ENCODE data around the gene CTDSPL2. TPM values are rescaled to one million over a fixed set of nuclear protein-coding genes. Genes with fewer than 3 reads are reported as not detected.
"Not testable (repeated sequence)": the region's sequence is repeated elsewhere in the genome, so short reads cannot be mapped to it uniquely, and the experiment has no call there.

Gene CTDSPL2
- total RNA-seq, 1 donor from 2014 or later, result 68.4 TPM

- peak; percentile 81 for DNase-seq
These were observed 114.0 kb downstream of the CTDSPL2 start for GRCh38 chr15:44541282-44541958.

- no peak for DNase-seq
These were observed 115.2 kb downstream of the CTDSPL2 start for GRCh38 chr15:44542596-44542995.

GRCh38 chr15:44544745-44545144, 117.3 kb downstream of the CTDSPL2 start:
- DNase-seq, result not testable (repeated sequence)

GRCh38 chr15:44545913-44546802, 118.7 kb downstream of the CTDSPL2 start:
- DNase-seq, result peak; percentile 41

GRCh38 chr15:44549152-44549551, 121.7 kb downstream of the CTDSPL2 start:
- DNase-seq, result not testable (repeated sequence)

- peak; percentile 64 for DNase-seq
These were observed 122.8 kb downstream of the CTDSPL2 start for GRCh38 chr15:44550256-44550655.

GRCh38 chr15:44550734-44551133, 123.3 kb downstream of the CTDSPL2 start:
- DNase-seq, result no peak

GRCh38 chr15:44554934-44555723, 127.7 kb downstream of the CTDSPL2 start:
- DNase-seq, result peak; percentile 55

GRCh38 chr15:44560926-44561325, 133.5 kb downstream of the CTDSPL2 start:
- not testable (repeated sequence) for DNase-seq

GRCh38 chr15:44565387-44566154, 138.1 kb downstream of the CTDSPL2 start:
- DNase-seq, result no peak

GRCh38 chr15:44566155-44566540, 138.7 kb downstream of the CTDSPL2 start:
- no peak for DNase-seq

- DNase-seq, result no peak
These were observed 140.9 kb downstream of the CTDSPL2 start for GRCh38 chr15:44568338-44568737.

- DNase-seq, result no peak
These were observed 141.9 kb downstream of the CTDSPL2 start for GRCh38 chr15:44569316-44569715.

GRCh38 chr15:44570361-44570760, 142.9 kb downstream of the CTDSPL2 start:
- no peak for DNase-seq

- DNase-seq, result no peak
These were observed 146.0 kb downstream of the CTDSPL2 start for GRCh38 chr15:44573386-44573785.

- no peak for DNase-seq
These were observed 147.3 kb downstream of the CTDSPL2 start for GRCh38 chr15:44574734-44575133.

Other genes starting within 250 kb of the CTDSPL2 start
- 1.5 and 3.4 TPM in 2 replicates for gene FRMD5, start 232.4 kb upstream of the CTDSPL2 start, total RNA-seq
- gene GOLM2, start 138.9 kb upstream of the CTDSPL2 start, total RNA-seq, result 72.5 and 78.1 TPM in 2 replicates
- gene EIF3J, start 109.5 kb downstream of the CTDSPL2 start, total RNA-seq, result 49.7 and 93.9 TPM in 2 replicates
- 52.1 and 74.4 TPM in 2 replicates for gene SPG11, start 236.0 kb downstream of the CTDSPL2 start, total RNA-seq